Right lobe of liver (tissue), 6 donors: ENCODE measurements around the gene ACE. TPM values are rescaled to one million over a fixed set of nuclear protein-coding genes. Genes with fewer than 3 reads are reported as not detected.

ENCODE experiments used
- ATAC-seq, 4 donors: fragments of 200-7000 bp; cut with Tn5 transposase; one replicate each; pipeline ENCODE4 v1.9.1; 2020; ENCODE audit warnings: mild to moderate bottlenecking in 4 of 4, moderate library complexity in 4 of 4
- DNase-seq, 3 donors: peaks; one replicate each; pipeline ENCODE4 v3.0.0-alpha.2; 2020
- H3K27ac ChIP-seq, 3 donors: fragments of 200-600 bp; one replicate each; pipeline ENCODE4 v1.8.0; 2022
- H3K27me3 ChIP-seq, 2 donors: fragments of 200-600 bp; one replicate each; pipeline ENCODE4 v1.8.0; 2022
- H3K36me3 ChIP-seq, 4 donors: fragments of 200-600 bp; sonication (generic) in 1 of 4; one replicate each; pipeline versions ENCODE4 v1.5.1 to v1.8.0; 2017 to 2022; ENCODE audit warnings: control low read depth in 1 of 4
- H3K4me1 ChIP-seq, 4 donors: fragments of 200-600 bp; sonication (generic) in 1 of 4; one replicate each; pipeline versions ENCODE4 v1.5.1 to v1.8.0; 2017 to 2022; ENCODE audit warnings: control low read depth in 1 of 4
- H3K4me3 ChIP-seq, 3 donors: fragments of 200-600 bp; one replicate each; pipeline ENCODE4 v1.8.0; 2022
- H3K9me3 ChIP-seq, 4 donors: fragments of 200-600 bp; sonication (generic) in 1 of 4; one replicate each; pipeline versions ENCODE4 v1.5.1 to v1.8.0; 2017 to 2022; ENCODE audit warnings: control low read depth in 1 of 4
- CTCF ChIP-seq, 4 donors: fragments of 200-600 bp in 3 of 4; fragments of 450-650 bp in 1 of 4; IDR thresholded peaks; one replicate each; pipeline versions ENCODE4 v1.5.1 to v1.8.0; 2016 to 2022; ENCODE audit warnings: antibody characterized with exemption in 4 of 4, mild to moderate bottlenecking in 2 of 4
- POLR2A ChIP-seq: fragments of 450-650 bp; IDR thresholded peaks from one replicate; pipeline ENCODE4 v1.6.1; 2017; ENCODE audit warnings: antibody characterized with exemption, mild to moderate bottlenecking
- WGBS: methylation state at CpG from one replicate; pipeline ENCODE4 v1.1.6; 2018; ENCODE audit warnings: low coverage, low lambda C conversion rate; ENCODE audit not compliant: insufficient coverage; ENCODE audit errors: missing lambda C conversion rate; 5-methylcytosine and 5-hydroxymethylcytosine counted together
- intact Hi-C, 2 donors: fragments of 100-400 bp; cut with DNase I; formaldehyde crosslinking; loops; one replicate each; pipeline versions ENCODE4 v1.11.2 to v1.14.1; 2022
- total RNA-seq, 6 experiments: library from RNA; depleted of rRNA in 2 of 6; stranded (reverse); fragments of >200 nt in 2 of 6; fragmentation: NEBNext Ultra II Directional in 3 of 6; extraction: Animal tissue kit (Norgen Biotek cat#: 25700) in 3 of 6; gene quantifications; one replicate each; pipeline versions ENCODE4 v1.1.0 to v1.2.4, GENCODE V29; 2016 to 2023
- donor health status: DM: no; HTN: yes; CAD: no.
- donor health status: DM: no; HTN: no; CAD: no.
- donor health status: DM: no; HTN: no; CAD: no.
- donor health status: DM: no; HTN: yes; CAD: no.
- donor health status: DM: no; HTN: yes; CAD: no.

Gene ACE
- total RNA-seq, 6 experiments from 2014 or later: 0.75 to 9.4 (median 5.1) TPM

GRCh38 chr17:63474174-63474573 is 2.7 kb upstream of the ACE start:
- H3K9me3 ChIP-seq: no peaks in the 10 kb centered on the region
- no peak overlapping the region for H3K4me3 ChIP-seq
- H3K27ac ChIP-seq: no peak overlapping the region
- peaks cover 0 to 10% (median 0%) of the 10 kb centered on the region in 4 donors for H3K4me1 ChIP-seq
- DNase-seq (no peak), ATAC-seq (peak; percentile 35 to 59 (median 40))
- intact Hi-C loops: no loop called here
- H3K27me3 ChIP-seq: peaks cover 0 to 7% of the 10 kb centered on the region in 2 donors
- WGBS: 15% methylated on average over 3 of the region's 3 CpGs
- H3K36me3 ChIP-seq: no peaks in the 10 kb centered on the region
- TF ChIP-seq POLR2A (no peak), CTCF (IDR thresholded peaks at IDR 0.05) (no peak)

- no peak for DNase-seq
- ATAC-seq: peak; percentile 11 to 51 (median 20)
- peaks cover 0 to 7% of the 10 kb centered on the region in 2 donors for H3K27me3 ChIP-seq
- no peaks in the 10 kb centered on the region for H3K9me3 ChIP-seq
- TF ChIP-seq CTCF (IDR thresholded peaks at IDR 0.05): no peak
- TF ChIP-seq POLR2A: no peak
- 47% methylated on average over 10 of the region's 10 CpGs for WGBS
- no peak overlapping the region for H3K4me3 ChIP-seq
- peaks cover 0 to 10% (median 0%) of the 10 kb centered on the region in 4 donors for H3K4me1 ChIP-seq
- no peak overlapping the region for H3K27ac ChIP-seq
- intact Hi-C loops: loop anchor here in 1 of 2 donors (5.0 kb wide), 1 partner anchor 48 kb away; no protein-coding TSS in a partner anchor
- no peaks in the 10 kb centered on the region for H3K36me3 ChIP-seq
Observed at GRCh38 chr17:63474586-63475460, 2.0 kb upstream of the ACE start.

GRCh38 chr17:63475491-63476412 is 1.1 kb upstream of the ACE start:
- WGBS: 75% methylated on average over 7 of the region's 28 CpGs
- Histone ChIP-seq H3K36me3 (no peaks in the 10 kb centered on the region), H3K27me3 (peaks cover 0 to 7% of the 10 kb centered on the region in 2 donors), H3K4me3 (no peak overlapping the region), H3K27ac (no peak overlapping the region), H3K9me3 (no peaks in the 10 kb centered on the region), H3K4me1 (peaks cover 0 to 10% (median 0%) of the 10 kb centered on the region in 4 donors)
- ATAC-seq (no peak), DNase-seq (no peak)
- intact Hi-C loops: loop anchor here in 1 of 2 donors (5.0 kb wide), 1 partner anchor 48 kb away; no protein-coding TSS in a partner anchor
- TF ChIP-seq POLR2A: no peak
- no peak for TF ChIP-seq CTCF (IDR thresholded peaks at IDR 0.05)

- no peaks in the 10 kb centered on the region for H3K9me3 ChIP-seq
- H3K4me3 ChIP-seq: peak overlapping the region; percentile 25 to 57 (median 40)
- H3K27me3 ChIP-seq: peaks cover 0 to 7% of the 10 kb centered on the region in 2 donors
- DNase-seq (no peak), ATAC-seq (peak in 1 of 4 donors; percentile 9)
- peaks cover 0 to 10% (median 0%) of the 10 kb centered on the region in 4 donors for H3K4me1 ChIP-seq
- TF ChIP-seq POLR2A (no peak), CTCF (IDR thresholded peaks at IDR 0.05) (no peak)
- WGBS: 8% methylated on average over 8 of the region's 36 CpGs
- H3K27ac ChIP-seq: no peak overlapping the region
- H3K36me3 ChIP-seq: no peaks in the 10 kb centered on the region
- intact Hi-C loops: loop anchor here in 1 of 2 donors (5.0 kb wide), 1 partner anchor 49 kb away; no protein-coding TSS in a partner anchor
Observed at GRCh38 chr17:63476459-63476853, 405 bp upstream of the ACE start.
